Urinary bladder (tissue), 4 donors: ENCODE measurements around the gene MDK. TPM values are rescaled to one million over a fixed set of nuclear protein-coding genes. Genes with fewer than 3 reads are reported as not detected.

Source experiments
- DNase-seq: peaks from one replicate; pipeline ENCODE4 v3.0.0-alpha.2; 2015; ENCODE audit errors: extremely low spot score
- H3K27ac ChIP-seq: one replicate; pipeline ENCODE4 v1.5.1; 2013; ENCODE audit warnings: low read depth, mild to moderate bottlenecking, moderate library complexity
- H3K36me3 ChIP-seq: one replicate; pipeline ENCODE4 v1.6.1; 2013; ENCODE audit warnings: mild to moderate bottlenecking, moderate library complexity; ENCODE audit not compliant: insufficient read depth
- H3K4me1 ChIP-seq: one replicate; pipeline ENCODE4 v1.6.1; 2013; ENCODE audit warnings: mild to moderate bottlenecking, moderate library complexity; ENCODE audit not compliant: insufficient read depth
- H3K4me3 ChIP-seq: one replicate; pipeline ENCODE4 v1.5.1; 2013; ENCODE audit warnings: low read depth, low read length
- WGBS: extraction: QIAGEN DNeasy Blood & Tissue Kit; methylation state at CpG from one replicate; pipeline ENCODE4 v1.1.7; 2013; 5-methylcytosine and 5-hydroxymethylcytosine counted together
- polyA plus RNA-seq: library from polyadenylated mRNA; stranded (reverse); fragments of 200-250 nt; gene quantifications from one replicate; pipeline ENCODE4 v1.2.3, GENCODE V29; 2013
- total RNA-seq: library from RNA; depleted of rRNA; stranded (reverse); fragments of >200 nt; gene quantifications from one replicate; pipeline ENCODE4 v1.2.3, GENCODE V29; 2014
- donor health status: healthy with polysubstance abuse.
- donor health status: healthy.

MDK gene
- total and polyA plus RNA-seq, 2 donors = 58.3 to 68.8 TPM

- Histone ChIP-seq H3K4me1 (no peaks in the 10 kb centered on the region), H3K4me3 (no peak overlapping the region), H3K27ac (no peak overlapping the region), H3K36me3 (peaks cover 5% of the 10 kb centered on the region)
- no peak for DNase-seq
- WGBS = 82% methylated on average over 5 of the region's 5 CpGs
These were observed 23.1 kb downstream of the MDK start for GRCh38 chr11:46404476-46405017.

- Histone ChIP-seq H3K4me1 (no peaks in the 10 kb centered on the region), H3K36me3 (peaks cover 7% of the 10 kb centered on the region), H3K27ac (no peak overlapping the region), H3K4me3 (no peak overlapping the region)
- no peak for DNase-seq
- WGBS = 83% methylated on average over 10 of the region's 10 CpGs
These were observed 26.2 kb downstream of the MDK start for GRCh38 chr11:46407635-46408034.

GRCh38 chr11:46408407-46408986 lies 27.0 kb downstream of the MDK start:
- H3K36me3 ChIP-seq = peaks cover 7% of the 10 kb centered on the region
- DNase-seq = no peak
- no peaks in the 10 kb centered on the region for H3K4me1 ChIP-seq
- no peak overlapping the region for H3K4me3 ChIP-seq
- H3K27ac ChIP-seq = no peak overlapping the region
- 96% methylated on average over 6 of the region's 6 CpGs for WGBS

- Histone ChIP-seq H3K4me3 (no peak overlapping the region), H3K27ac (no peak overlapping the region), H3K4me1 (no peaks in the 10 kb centered on the region), H3K36me3 (peaks cover 10% of the 10 kb centered on the region)
- 62% methylated on average over 5 of the region's 5 CpGs for WGBS
- DNase-seq = no peak
These were observed 28.6 kb downstream of the MDK start for GRCh38 chr11:46410021-46410420.

- Histone ChIP-seq H3K4me3 (no peak overlapping the region), H3K27ac (no peak overlapping the region), H3K4me1 (no peaks in the 10 kb centered on the region), H3K36me3 (peaks cover 6% of the 10 kb centered on the region)
- no peak for DNase-seq
- WGBS = 91% methylated on average over 9 of the region's 9 CpGs
These were observed 32.4 kb downstream of the MDK start for GRCh38 chr11:46413760-46414465.

- Histone ChIP-seq H3K27ac (no peak overlapping the region), H3K4me3 (no peak overlapping the region), H3K36me3 (peaks cover 6% of the 10 kb centered on the region), H3K4me1 (no peaks in the 10 kb centered on the region)
- WGBS = 88% methylated on average over 5 of the region's 5 CpGs
- DNase-seq = no peak
These were observed 33.0 kb downstream of the MDK start for GRCh38 chr11:46414466-46414796.

- 64% methylated on average over 3 of the region's 3 CpGs for WGBS
- no peak overlapping the region for H3K27ac ChIP-seq
- H3K4me3 ChIP-seq = no peak overlapping the region
- no peaks in the 10 kb centered on the region for H3K4me1 ChIP-seq
- H3K36me3 ChIP-seq = peaks cover 3% of the 10 kb centered on the region
- no peak for DNase-seq
These were observed 33.4 kb downstream of the MDK start for GRCh38 chr11:46414879-46415278.

GRCh38 chr11:46417711-46418110 lies 36.2 kb downstream of the MDK start:
- 84% methylated on average over 7 of the region's 7 CpGs for WGBS
- Histone ChIP-seq H3K36me3 (peaks cover 3% of the 10 kb centered on the region), H3K27ac (no peak overlapping the region), H3K4me3 (no peak overlapping the region), H3K4me1 (no peaks in the 10 kb centered on the region)
- no peak for DNase-seq

GRCh38 chr11:46418751-46419150 lies 37.3 kb downstream of the MDK start:
- 90% methylated on average over 5 of the region's 5 CpGs for WGBS
- H3K36me3 ChIP-seq = peaks cover 3% of the 10 kb centered on the region
- no peak for DNase-seq

GRCh38 chr11:46420513-46420912 lies 39.0 kb downstream of the MDK start:
- WGBS = 94% methylated on average over 1 of the region's 1 CpG
- no peaks in the 10 kb centered on the region for H3K4me1 ChIP-seq
- H3K27ac ChIP-seq = no peak overlapping the region
- no peaks in the 10 kb centered on the region for H3K36me3 ChIP-seq
- no peak overlapping the region for H3K4me3 ChIP-seq
- DNase-seq = no peak

More at GRCh38 chr11:46418751-46419150, 37.3 kb downstream of the MDK start:
- H3K4me3 ChIP-seq = no peak overlapping the region
- no peak overlapping the region for H3K27ac ChIP-seq
- H3K4me1 ChIP-seq = no peaks in the 10 kb centered on the region

GRCh38 chr11:46421257-46421880 lies 39.9 kb downstream of the MDK start:
- Histone ChIP-seq H3K4me3 (no peak overlapping the region), H3K4me1 (no peaks in the 10 kb centered on the region), H3K27ac (no peak overlapping the region), H3K36me3 (no peaks in the 10 kb centered on the region)
- 71% methylated on average over 8 of the region's 8 CpGs for WGBS
- no peak for DNase-seq

GRCh38 chr11:46422588-46422987 lies 41.1 kb downstream of the MDK start:
- DNase-seq = peak; percentile 8
- 33% methylated on average over 7 of the region's 7 CpGs for WGBS
- Histone ChIP-seq H3K27ac (no peak overlapping the region), H3K4me1 (no peaks in the 10 kb centered on the region), H3K36me3 (no peaks in the 10 kb centered on the region), H3K4me3 (no peak overlapping the region)

GRCh38 chr11:46426233-46426991 lies 44.9 kb downstream of the MDK start:
- Histone ChIP-seq H3K4me3 (no peak overlapping the region), H3K27ac (no peak overlapping the region), H3K36me3 (peaks cover 3% of the 10 kb centered on the region), H3K4me1 (no peaks in the 10 kb centered on the region)
- WGBS = 87% methylated on average over 4 of the region's 4 CpGs
- no peak for DNase-seq
